Spleen (tissue), 11 donors: Measurements from ENCODE around the gene STOM. TPM values are rescaled to one million over a fixed set of nuclear protein-coding genes. Genes with fewer than 3 reads are reported as not detected.

Experiments
- DNase-seq: peaks from one replicate; pipeline ENCODE4 v3.0.0-alpha.2; 2020
- H3K27ac ChIP-seq, 8 donors: fragments of 200-600 bp; sonication (generic) in 7 of 8; 1 replicate in 4 of 8; 2 replicates in 4 of 8; pipeline versions ENCODE4 v1.5.0 to v1.8.0; 2016 to 2021; ENCODE audit warnings: inconsistent platforms in 4 of 8, mild to moderate bottlenecking in 4 of 8, moderate library complexity in 1 of 8
- H3K27me3 ChIP-seq, 7 donors: fragments of 200-600 bp; sonication (generic) in 6 of 7; replicated peaks in 1 of 7; 1 replicate in 4 of 7; 2 replicates in 3 of 7; pipeline versions ENCODE4 v1.5.0 to v1.8.0; 2016 to 2021; ENCODE audit warnings: inconsistent platforms in 3 of 7, mild to moderate bottlenecking in 1 of 7
- H3K36me3 ChIP-seq, 6 donors: fragments of 200-600 bp; sonication (generic) in 5 of 6; 1 replicate in 4 of 6; 2 replicates in 2 of 6; pipeline versions ENCODE4 v1.5.0 to v1.8.0; 2016 to 2021; ENCODE audit warnings: inconsistent platforms in 2 of 6
- H3K4me1 ChIP-seq, 6 donors: fragments of 200-600 bp; sonication (generic) in 5 of 6; 1 replicate in 3 of 6; 2 replicates in 3 of 6; pipeline versions ENCODE4 v1.5.0 to v1.8.0; 2016 to 2021; ENCODE audit warnings: inconsistent platforms in 3 of 6
- H3K4me3 ChIP-seq, 8 donors: fragments of 200-600 bp; sonication (generic) in 7 of 8; 1 replicate in 4 of 8; 2 replicates in 4 of 8; pipeline versions ENCODE4 v1.5.0 to v1.8.0; 2016 to 2021; ENCODE audit warnings: inconsistent platforms in 4 of 8, mild to moderate bottlenecking in 4 of 8, moderate library complexity in 2 of 8
- H3K9me3 ChIP-seq, 8 donors: fragments of 200-600 bp; sonication (generic) in 7 of 8; 1 replicate in 4 of 8; 2 replicates in 4 of 8; pipeline versions ENCODE4 v1.5.0 to v1.8.0; 2016 to 2021; ENCODE audit warnings: inconsistent platforms in 4 of 8
- POLR2A ChIP-seq, 3 donors: fragments of 450-650 bp; IDR thresholded peaks; one replicate each; pipeline ENCODE4 v1.5.1; 2017; ENCODE audit warnings: antibody characterized with exemption in 3 of 3, mild to moderate bottlenecking in 1 of 3
- POLR2AphosphoS5 ChIP-seq, 3 donors: sonication (generic); formaldehyde crosslinking; IDR thresholded peaks; one replicate each; pipeline ENCODE4 v1.5.1; 2017; ENCODE audit warnings: antibody characterized with exemption in 3 of 3
- WGBS, 5 donors: extraction: QIAGEN DNeasy Blood & Tissue Kit in 3 of 5; methylation state at CpG; one replicate each; pipeline versions ENCODE4 v1.1.5 to v1.1.7; 2013 to 2018; 5-methylcytosine and 5-hydroxymethylcytosine counted together
- intact Hi-C: fragments of 100-400 bp; cut with DNase I; formaldehyde crosslinking; loops from one replicate; pipeline ENCODE4 v1.15.0; 2023; ENCODE audit warnings: low total_unique reads
- polyA plus RNA-seq, 3 donors: library from polyadenylated mRNA; stranded (reverse); fragments of 200-250 nt; gene quantifications; one replicate each; pipeline ENCODE4 v1.2.1, GENCODE V29; 2013
- total RNA-seq, 7 donors: library from RNA; depleted of rRNA in 3 of 7; stranded (reverse); fragments of >200 nt in 3 of 7; fragmentation: NEBNext Ultra II Directional in 4 of 7; extraction: Animal tissue kit (Norgen Biotek cat#: 25700) in 4 of 7; gene quantifications; one replicate each; pipeline versions ENCODE4 v1.1.0 to v1.2.1, GENCODE V29; 2016 to 2021
- TF ChIP-seq, protein P1 (sequence below), 11 experiments: fragments of 200-600 bp in 7 of 11; fragments of 450-650 bp in 4 of 11; sonication (generic) in 4 of 11; IDR thresholded peaks in 8 of 11; conservative IDR thresholded peaks in 3 of 11; 1 replicate in 7 of 11; 2 replicates in 4 of 11; pipeline versions ENCODE4 v1.4.0 to v1.8.0; 2016 to 2021; ENCODE audit warnings: antibody characterized with exemption in 11 of 11, inconsistent platforms in 4 of 11, mild to moderate bottlenecking in 1 of 11
- donor health status: healthy with polysubstance abuse.
- donor health status: DM: no; HTN: no; CAD: no; lungs with moderate emphysema.
- donor health status: DM: no; HTN: no; CAD: no.
- donor health status: Bipolar disorder and iron deficiency.
- donor health status: healthy.
- donor health status: DM: no; HTN: no; CAD: no.
- donor health status: DM: yes; HTN: yes; CAD: no.

Gene STOM
- total and polyA plus RNA-seq, 10 donors, result 42.7 to 493 (median 311) TPM

DNA sequence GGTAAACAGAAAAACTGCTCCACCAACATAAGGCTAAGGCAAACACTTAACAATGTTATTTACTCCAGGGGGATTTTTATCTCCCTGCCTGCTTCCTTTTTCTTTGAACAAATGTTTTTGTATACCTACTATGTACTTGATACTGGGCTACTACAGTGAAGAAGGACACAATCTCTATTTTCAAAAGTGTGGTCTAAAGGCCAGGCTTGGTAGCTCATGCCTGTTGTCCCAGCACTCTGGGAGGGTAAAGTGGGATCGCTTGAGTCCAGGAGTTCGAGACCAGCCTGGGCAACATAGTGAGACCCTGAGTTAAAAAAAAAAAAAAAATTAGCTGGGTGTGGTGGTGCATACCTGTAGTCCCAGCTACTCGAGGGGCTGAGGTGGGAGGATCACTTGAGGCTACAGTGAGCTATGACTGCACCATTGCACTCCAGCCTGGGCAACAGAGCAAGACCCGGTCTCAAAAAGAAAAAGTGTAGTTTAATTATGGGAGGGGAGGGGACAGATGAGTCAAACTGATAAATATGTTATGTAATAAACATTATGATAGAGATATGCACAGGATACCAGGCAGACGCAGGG lies 3.3 kb downstream of the STOM start:
- WGBS, 5 donors, result 69 to 77% (median 74%) methylated on average over 5 of the region's 5 CpGs
- no peaks in the 10 kb centered on the region for H3K9me3 ChIP-seq
- peaks cover 23 to 93% (median 80%) of the 10 kb centered on the region in 6 donors for H3K4me1 ChIP-seq
- intact Hi-C loops, result no loop called here
- no peaks in the 10 kb centered on the region for H3K27me3 ChIP-seq
- DNase-seq, result no peak
- H3K27ac ChIP-seq, result peak overlapping the region in 7 of 8 donors; percentile 92 to 97 (median 96)
- peaks cover 0 to 20% (median 0%) of the 10 kb centered on the region in 6 donors for H3K36me3 ChIP-seq
- H3K4me3 ChIP-seq, result peak overlapping the region in 5 of 8 donors; percentile 70 to 94 (median 88)
- TF ChIP-seq, protein P1, sequence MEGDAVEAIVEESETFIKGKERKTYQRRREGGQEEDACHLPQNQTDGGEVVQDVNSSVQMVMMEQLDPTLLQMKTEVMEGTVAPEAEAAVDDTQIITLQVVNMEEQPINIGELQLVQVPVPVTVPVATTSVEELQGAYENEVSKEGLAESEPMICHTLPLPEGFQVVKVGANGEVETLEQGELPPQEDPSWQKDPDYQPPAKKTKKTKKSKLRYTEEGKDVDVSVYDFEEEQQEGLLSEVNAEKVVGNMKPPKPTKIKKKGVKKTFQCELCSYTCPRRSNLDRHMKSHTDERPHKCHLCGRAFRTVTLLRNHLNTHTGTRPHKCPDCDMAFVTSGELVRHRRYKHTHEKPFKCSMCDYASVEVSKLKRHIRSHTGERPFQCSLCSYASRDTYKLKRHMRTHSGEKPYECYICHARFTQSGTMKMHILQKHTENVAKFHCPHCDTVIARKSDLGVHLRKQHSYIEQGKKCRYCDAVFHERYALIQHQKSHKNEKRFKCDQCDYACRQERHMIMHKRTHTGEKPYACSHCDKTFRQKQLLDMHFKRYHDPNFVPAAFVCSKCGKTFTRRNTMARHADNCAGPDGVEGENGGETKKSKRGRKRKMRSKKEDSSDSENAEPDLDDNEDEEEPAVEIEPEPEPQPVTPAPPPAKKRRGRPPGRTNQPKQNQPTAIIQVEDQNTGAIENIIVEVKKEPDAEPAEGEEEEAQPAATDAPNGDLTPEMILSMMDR (IDR thresholded peaks at IDR 0.05 in 8 of 11, conservative IDR thresholded peaks at IDR 0.05 in 3 of 11), result no peak
- TF ChIP-seq POLR2A (IDR thresholded peaks at IDR 0.05) (no peak), POLR2AphosphoS5 (IDR thresholded peaks at IDR 0.05) (no peak)

DNA sequence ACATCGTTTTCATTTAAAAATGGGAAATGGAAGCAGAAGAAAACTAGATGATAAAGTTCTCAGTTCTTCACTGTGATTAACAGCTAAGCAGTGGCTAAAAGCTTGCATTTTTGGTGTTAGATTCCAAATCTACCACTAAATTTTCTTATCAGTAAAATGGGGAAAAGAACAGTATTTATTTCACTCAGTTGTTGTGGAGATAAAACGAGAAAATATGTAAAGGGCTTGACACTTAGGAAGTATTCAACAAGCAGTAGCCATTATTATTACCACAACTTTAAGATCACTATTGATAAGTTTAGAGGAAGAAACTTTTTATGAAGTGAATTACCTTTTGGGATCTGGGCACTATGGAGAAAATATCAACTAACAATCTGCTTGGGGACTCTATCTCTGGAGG lies 4.5 kb downstream of the STOM start:
- H3K27me3 ChIP-seq, result no peaks in the 10 kb centered on the region
- 20 to 36% (median 25%) methylated on average over 2 of the region's 2 CpGs for WGBS, 5 donors
- H3K4me1 ChIP-seq, result peaks cover 19 to 93% (median 84%) of the 10 kb centered on the region in 6 donors
- H3K9me3 ChIP-seq, result no peaks in the 10 kb centered on the region
- DNase-seq, result no peak
- H3K27ac ChIP-seq, result peak overlapping the region in 7 of 8 donors; percentile 41 to 97 (median 96)
- no peak for TF ChIP-seq POLR2A (IDR thresholded peaks at IDR 0.05)
- no peak for TF ChIP-seq POLR2AphosphoS5 (IDR thresholded peaks at IDR 0.05)
- TF ChIP-seq, protein P1 (IDR thresholded peaks at IDR 0.05 in 8 of 11, conservative IDR thresholded peaks at IDR 0.05 in 3 of 11), result no peak
- intact Hi-C loops, result no loop called here
- H3K4me3 ChIP-seq, result peak overlapping the region in 2 of 8 donors; percentile 2 to 88
- peaks cover 0 to 20% (median 0%) of the 10 kb centered on the region in 6 donors for H3K36me3 ChIP-seq

GRCh38 chr9:121364886-121365285 lies 5.2 kb downstream of the STOM start:
- intact Hi-C loops, result no loop called here
- TF ChIP-seq, protein P1 (IDR thresholded peaks at IDR 0.05 in 8 of 11, conservative IDR thresholded peaks at IDR 0.05 in 3 of 11), result no peak
- no peak for TF ChIP-seq POLR2A (IDR thresholded peaks at IDR 0.05)
- no peak for TF ChIP-seq POLR2AphosphoS5 (IDR thresholded peaks at IDR 0.05)
- Histone ChIP-seq H3K36me3 (peaks cover 0 to 20% (median 0%) of the 10 kb centered on the region in 6 donors), H3K27ac (peak overlapping the region in 7 of 8 donors; percentile 41 to 97 (median 96)), H3K4me1 (peaks cover 21 to 98% (median 88%) of the 10 kb centered on the region in 6 donors), H3K9me3 (no peaks in the 10 kb centered on the region), H3K27me3 (no peaks in the 10 kb centered on the region), H3K4me3 (peak overlapping the region in 1 of 8 donors; percentile 30)
- no peak for DNase-seq

DNA sequence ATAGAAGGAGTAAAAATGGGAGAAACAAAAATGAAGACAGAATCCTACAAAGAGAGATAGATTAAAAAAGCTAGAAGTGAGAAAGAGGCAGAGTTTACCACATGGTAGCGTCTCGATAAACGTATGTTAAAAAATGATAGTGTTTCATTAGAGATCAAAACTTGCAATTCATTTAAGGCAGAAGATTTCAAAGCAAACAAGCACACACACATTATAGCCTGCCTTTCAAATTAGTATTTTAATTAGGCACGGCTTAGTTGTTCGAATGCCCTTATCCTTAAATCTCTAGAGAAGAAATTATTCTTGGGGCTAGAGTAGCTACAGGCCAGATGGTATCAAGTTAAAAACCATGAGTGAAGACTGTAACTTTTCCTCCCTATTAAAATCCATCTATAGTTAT lies 6.0 kb downstream of the STOM start:
- H3K4me1 ChIP-seq, result peaks cover 25 to 100% (median 95%) of the 10 kb centered on the region in 6 donors
- TF ChIP-seq POLR2AphosphoS5 (IDR thresholded peaks at IDR 0.05), result no peak
- TF ChIP-seq, protein P1 (IDR thresholded peaks at IDR 0.05 in 8 of 11, conservative IDR thresholded peaks at IDR 0.05 in 3 of 11), result no peak
- no peak for TF ChIP-seq POLR2A (IDR thresholded peaks at IDR 0.05)
- H3K27ac ChIP-seq, result peak overlapping the region in 7 of 8 donors; percentile 80 to 97 (median 96)
- no peaks in the 10 kb centered on the region for H3K27me3 ChIP-seq
- intact Hi-C loops, result no loop called here
- WGBS, 5 donors, result 62 to 82% (median 75%) methylated on average over 5 of the region's 5 CpGs
- H3K9me3 ChIP-seq, result no peaks in the 10 kb centered on the region
- no peak for DNase-seq
- peaks cover 0 to 20% (median 0%) of the 10 kb centered on the region in 6 donors for H3K36me3 ChIP-seq
- peak overlapping the region in 1 of 8 donors; percentile 44 for H3K4me3 ChIP-seq
